Adipocyte (in vitro differentiated cells): Measurements from ENCODE around the gene PTGIR.

Experiments used
- DNase-seq: peaks from one replicate; pipeline ENCODE4 v3.0.0-alpha.2; 2015; ENCODE audit warnings: low read depth
- H3K27me3 ChIP-seq: replicated peaks from 2 replicates; pipeline ENCODE4 v1.7.0; 2013; ENCODE audit warnings: mild to moderate bottlenecking, low read length, moderate library complexity; ENCODE audit not compliant: control insufficient read depth, insufficient read depth
- H3K36me3 ChIP-seq: 2 replicates; pipeline ENCODE4 v1.7.0; 2013; ENCODE audit warnings: low read length, mild to moderate bottlenecking, moderate library complexity; ENCODE audit not compliant: control insufficient read depth, insufficient read depth, severe bottlenecking
- H3K4me1 ChIP-seq: 2 replicates; pipeline ENCODE4 v1.7.0; 2013; ENCODE audit warnings: mild to moderate bottlenecking, low read length, moderate library complexity; ENCODE audit not compliant: control insufficient read depth, insufficient read depth
- H3K4me3 ChIP-seq: 2 replicates; pipeline ENCODE4 v1.7.0; 2013; ENCODE audit warnings: mild to moderate bottlenecking, low read length, moderate library complexity
- H3K9ac ChIP-seq: 2 replicates; pipeline ENCODE4 v1.7.0; 2013; ENCODE audit warnings: mild to moderate bottlenecking, low read length, moderate library complexity
- H3K9me3 ChIP-seq: 2 replicates; pipeline ENCODE4 v1.7.0; 2013; ENCODE audit warnings: mild to moderate bottlenecking, low read length, moderate library complexity; ENCODE audit not compliant: control insufficient read depth

PTGIR gene, protein sequence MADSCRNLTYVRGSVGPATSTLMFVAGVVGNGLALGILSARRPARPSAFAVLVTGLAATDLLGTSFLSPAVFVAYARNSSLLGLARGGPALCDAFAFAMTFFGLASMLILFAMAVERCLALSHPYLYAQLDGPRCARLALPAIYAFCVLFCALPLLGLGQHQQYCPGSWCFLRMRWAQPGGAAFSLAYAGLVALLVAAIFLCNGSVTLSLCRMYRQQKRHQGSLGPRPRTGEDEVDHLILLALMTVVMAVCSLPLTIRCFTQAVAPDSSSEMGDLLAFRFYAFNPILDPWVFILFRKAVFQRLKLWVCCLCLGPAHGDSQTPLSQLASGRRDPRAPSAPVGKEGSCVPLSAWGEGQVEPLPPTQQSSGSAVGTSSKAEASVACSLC

DNA sequence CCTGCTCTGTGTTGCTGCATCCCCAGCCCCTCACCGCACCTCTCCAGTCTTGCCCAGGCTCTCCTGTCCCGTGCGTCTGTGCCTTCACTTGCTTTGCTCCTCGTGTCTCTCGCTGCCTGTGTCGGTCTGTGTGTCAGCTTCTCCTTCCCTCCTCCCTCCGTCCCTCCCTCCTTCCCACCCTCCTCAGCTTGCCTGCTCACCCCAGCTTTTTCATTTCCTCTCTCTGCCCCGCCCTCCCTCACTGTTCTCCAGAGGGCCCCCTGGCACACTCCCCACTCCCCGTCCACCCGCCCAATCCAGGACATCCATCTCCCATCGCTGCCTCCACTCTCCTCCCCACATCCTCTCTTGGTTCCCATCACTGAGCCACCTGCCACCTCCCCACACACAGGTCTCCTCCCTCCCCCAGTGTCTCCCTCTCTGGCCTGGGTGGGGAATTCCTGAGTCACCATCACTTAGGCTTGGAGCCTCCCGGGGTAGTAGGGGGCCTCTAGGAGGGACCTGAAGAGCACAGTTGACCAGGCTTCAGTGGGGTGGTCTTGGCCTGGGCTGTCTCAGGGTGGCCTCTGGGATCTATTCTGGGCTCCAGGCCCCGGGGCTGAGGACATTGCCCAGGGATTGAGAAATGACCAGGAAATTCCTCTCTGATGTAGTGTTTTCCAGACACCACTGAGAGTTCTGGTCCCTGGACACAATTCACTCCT is at the start of gene PTGIR:
Gene PTGIR (minus strand): TSS at position 132 of the 704 bp plus-strand sequence. CDS start 864 bp downstream, outside the sequence.
- no peaks in the 10 kb centered on the region for H3K9me3 ChIP-seq
- no peaks in the 10 kb centered on the region for H3K36me3 ChIP-seq
- DNase-seq: peak; percentile 88
- peak within 1 kb of the TSS; percentile 79 for H3K9ac ChIP-seq
- peak within 1 kb of the TSS; percentile 74 for H3K4me3 ChIP-seq
- H3K4me1 ChIP-seq: peaks cover 32% of the 10 kb centered on the region
- no peaks in the 10 kb centered on the region for H3K27me3 ChIP-seq

DNA sequence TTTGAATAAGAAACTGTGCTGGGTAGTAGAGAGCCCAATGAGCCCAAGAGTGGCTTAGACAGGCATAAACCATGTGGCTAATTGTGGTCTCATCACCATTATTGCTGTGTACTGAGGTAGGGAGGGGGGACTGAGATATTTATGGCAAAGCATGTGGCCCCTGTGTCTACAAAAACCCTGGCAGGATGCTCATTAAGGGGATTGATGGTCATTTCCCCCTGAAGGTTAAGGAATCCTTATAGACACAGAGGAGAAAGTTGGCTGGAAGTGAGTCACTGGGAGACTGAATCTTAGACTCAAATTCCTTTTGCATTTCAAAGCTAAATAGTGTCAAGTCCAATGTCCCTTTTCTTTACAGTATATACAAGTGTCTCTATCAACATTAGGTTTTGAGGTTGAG is 45.9 kb upstream of the PTGIR start:
- DNase-seq: peak; percentile 31
- Histone ChIP-seq H3K4me1 (no peaks in the 10 kb centered on the region), H3K36me3 (peaks cover 21% of the 10 kb centered on the region), H3K9ac (no peak overlapping the region), H3K27me3 (no peaks in the 10 kb centered on the region), H3K4me3 (no peak overlapping the region), H3K9me3 (no peaks in the 10 kb centered on the region)

DNA sequence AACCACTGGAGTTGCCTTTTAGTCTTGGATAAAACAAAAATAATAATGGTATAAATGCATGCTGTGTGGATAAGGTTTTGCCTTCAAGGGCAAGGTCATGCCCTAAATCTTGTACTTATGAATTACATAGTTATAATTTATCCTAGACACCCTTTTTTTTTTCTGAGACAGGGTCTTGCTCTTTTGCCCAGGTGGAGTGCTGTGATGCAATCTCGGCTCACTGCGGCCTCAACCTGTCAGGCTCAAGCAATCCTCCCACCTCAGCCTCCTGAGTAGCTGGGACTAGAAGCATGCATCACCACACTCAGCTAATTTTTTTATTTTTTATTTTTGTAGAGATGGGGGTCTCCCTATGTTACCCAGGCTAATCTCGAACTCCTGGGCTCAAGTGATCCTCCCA is 43.8 kb upstream of the PTGIR start:
- Histone ChIP-seq H3K27me3 (peaks cover 5% of the 10 kb centered on the region), H3K4me3 (no peak overlapping the region), H3K4me1 (no peaks in the 10 kb centered on the region), H3K9me3 (no peaks in the 10 kb centered on the region), H3K36me3 (peaks cover 7% of the 10 kb centered on the region), H3K9ac (no peak overlapping the region)
- no peak for DNase-seq

DNA sequence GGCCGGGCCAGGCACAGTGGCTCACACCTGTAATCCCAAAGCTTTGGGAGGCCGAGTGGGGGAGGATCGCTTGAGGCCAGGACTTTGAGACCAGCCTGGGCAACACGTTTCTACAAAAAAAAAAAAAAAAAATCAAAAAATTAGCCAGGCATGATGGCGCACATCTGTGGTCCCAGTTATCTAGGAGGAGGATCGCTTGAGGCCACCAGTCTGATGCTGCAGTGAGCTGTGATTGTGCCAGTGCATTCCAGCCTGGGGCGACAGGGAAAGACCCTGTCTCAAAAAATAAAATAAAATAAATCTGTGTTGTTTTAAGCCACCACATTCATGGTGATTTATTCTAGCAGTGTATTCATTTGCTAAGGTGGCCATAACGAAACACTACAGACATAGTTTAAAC is 40.2 kb upstream of the PTGIR start:
- peaks cover 5% of the 10 kb centered on the region for H3K27me3 ChIP-seq
- no peaks in the 10 kb centered on the region for H3K36me3 ChIP-seq
- H3K9me3 ChIP-seq: no peaks in the 10 kb centered on the region

DNA sequence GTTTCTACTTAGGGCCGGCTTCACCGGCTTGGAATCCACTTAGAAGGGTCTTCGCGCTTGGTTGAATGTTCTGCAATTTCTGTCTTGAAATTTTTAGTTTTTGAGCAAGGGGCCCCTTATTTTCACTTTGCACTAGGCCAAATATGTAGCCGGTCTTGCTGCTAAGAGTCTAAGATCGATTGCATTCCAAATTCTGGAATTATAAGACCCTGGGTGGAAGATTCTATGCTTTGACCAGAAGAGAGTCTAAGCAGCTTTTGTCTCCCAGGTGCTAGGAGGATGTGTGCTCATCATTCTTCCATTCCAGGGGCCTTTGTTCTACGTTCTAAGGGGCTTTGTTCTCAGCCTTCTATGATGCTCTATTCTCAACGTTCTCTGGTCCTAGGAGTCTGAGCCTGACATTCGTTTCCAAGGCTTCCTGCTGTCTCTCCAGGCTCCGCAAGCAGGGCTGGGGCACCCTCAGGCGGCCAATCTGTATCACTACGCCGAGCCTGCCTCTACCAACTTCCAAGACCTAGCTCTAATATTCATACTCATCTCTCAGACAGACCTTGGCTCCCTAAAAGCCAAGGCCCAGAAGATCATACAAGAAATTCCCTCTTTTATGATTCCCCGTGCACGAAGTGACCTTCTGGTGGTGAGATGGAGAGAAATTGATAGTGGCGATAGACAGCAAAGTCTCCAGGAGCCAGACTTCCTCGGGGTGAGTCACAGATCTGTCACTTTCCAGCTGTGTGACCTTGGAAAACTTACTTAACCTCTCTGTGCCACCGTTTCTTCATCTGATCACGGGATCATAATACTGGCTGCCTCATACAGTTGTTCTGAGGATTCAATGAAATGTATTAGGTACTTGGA is 37.1 kb upstream of the PTGIR start:
- DNase-seq: peak; percentile 96
- Histone ChIP-seq H3K36me3 (no peaks in the 10 kb centered on the region), H3K9ac (peak overlapping the region; percentile 73), H3K27me3 (peaks cover 5% of the 10 kb centered on the region), H3K9me3 (no peaks in the 10 kb centered on the region), H3K4me1 (peaks cover 27% of the 10 kb centered on the region), H3K4me3 (peak overlapping the region; percentile 79)

More for the DNA sequence above, 40.2 kb upstream of the PTGIR start:
- peaks cover 18% of the 10 kb centered on the region for H3K4me1 ChIP-seq
- DNase-seq: no peak
- no peak overlapping the region for H3K4me3 ChIP-seq
- no peak overlapping the region for H3K9ac ChIP-seq

DNA sequence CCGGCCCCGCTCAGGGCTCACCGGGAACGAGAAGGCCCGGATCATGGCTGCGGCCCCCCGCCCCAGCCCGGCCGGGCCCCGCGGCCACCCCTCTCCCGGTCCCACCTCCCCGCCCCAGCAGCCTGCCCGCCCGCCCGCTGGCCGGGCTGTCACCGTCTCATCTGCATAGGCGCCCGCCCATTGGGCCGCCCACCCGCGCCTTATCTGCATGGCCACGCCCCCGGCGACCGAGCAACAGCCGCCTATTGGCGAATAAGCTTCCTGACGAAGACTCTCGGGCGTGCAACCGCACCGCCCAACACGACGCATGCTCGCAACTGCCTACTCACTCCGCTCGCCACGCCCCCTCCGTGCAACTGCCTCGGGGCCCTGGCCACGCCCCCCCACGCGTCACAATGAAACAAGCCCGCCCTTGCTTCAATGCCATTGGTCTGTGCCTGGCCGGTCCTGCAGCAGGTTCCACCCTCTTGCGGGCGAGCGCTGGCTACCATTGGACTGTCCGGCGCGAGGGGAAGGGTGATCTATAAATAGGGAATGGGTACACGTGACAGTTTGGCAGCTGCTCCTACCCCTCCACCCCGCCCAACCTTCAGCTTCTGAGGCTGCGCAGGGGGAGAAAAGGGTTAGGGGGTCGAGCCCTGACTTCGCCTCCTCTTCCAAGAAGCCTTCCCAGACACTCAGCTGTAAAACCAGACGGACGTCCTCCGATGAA is 36.3 kb upstream of the PTGIR start, which contains the start of gene DACT3:
Gene DACT3 (minus strand): TSS at position 163 of the 712 bp plus-strand sequence. CDS start 118 bp downstream, at position 45.
- Histone ChIP-seq H3K4me3 (peak within 1 kb of the TSS; percentile 85), H3K9me3 (no peaks in the 10 kb centered on the region), H3K9ac (peak within 1 kb of the TSS; percentile 79), H3K36me3 (no peaks in the 10 kb centered on the region), H3K4me1 (peaks cover 27% of the 10 kb centered on the region), H3K27me3 (peaks cover 5% of the 10 kb centered on the region)
- DNase-seq: peak; percentile 100

DNA sequence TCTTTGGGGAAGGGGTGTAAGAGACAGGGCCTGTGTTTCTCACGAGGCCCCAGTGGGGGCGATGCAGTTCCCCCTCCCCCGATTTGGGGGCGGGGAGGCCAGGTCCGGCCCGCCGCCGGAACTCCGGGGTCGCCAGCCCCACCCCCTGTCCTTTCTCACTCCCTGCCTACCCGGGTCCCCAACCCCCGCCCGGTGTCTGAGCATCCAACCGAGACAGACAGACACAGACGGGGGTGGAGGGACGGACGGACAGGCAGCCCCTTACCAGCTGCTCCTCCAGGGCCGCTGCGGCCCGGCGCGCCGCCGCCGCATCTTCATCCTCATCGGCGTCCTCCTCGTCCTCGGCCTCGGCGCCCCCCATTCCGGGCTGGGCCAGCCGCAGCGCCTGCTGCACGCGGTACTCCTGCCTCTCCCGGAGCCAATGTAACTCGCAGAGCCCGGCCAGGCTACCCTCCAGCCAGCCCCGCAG is 35.7 kb upstream of the PTGIR start:
- Histone ChIP-seq H3K4me1 (peaks cover 27% of the 10 kb centered on the region), H3K27me3 (peaks cover 5% of the 10 kb centered on the region), H3K4me3 (peak overlapping the region; percentile 85), H3K9ac (peak overlapping the region; percentile 79), H3K9me3 (no peaks in the 10 kb centered on the region), H3K36me3 (no peaks in the 10 kb centered on the region)
- no peak for DNase-seq

DNA sequence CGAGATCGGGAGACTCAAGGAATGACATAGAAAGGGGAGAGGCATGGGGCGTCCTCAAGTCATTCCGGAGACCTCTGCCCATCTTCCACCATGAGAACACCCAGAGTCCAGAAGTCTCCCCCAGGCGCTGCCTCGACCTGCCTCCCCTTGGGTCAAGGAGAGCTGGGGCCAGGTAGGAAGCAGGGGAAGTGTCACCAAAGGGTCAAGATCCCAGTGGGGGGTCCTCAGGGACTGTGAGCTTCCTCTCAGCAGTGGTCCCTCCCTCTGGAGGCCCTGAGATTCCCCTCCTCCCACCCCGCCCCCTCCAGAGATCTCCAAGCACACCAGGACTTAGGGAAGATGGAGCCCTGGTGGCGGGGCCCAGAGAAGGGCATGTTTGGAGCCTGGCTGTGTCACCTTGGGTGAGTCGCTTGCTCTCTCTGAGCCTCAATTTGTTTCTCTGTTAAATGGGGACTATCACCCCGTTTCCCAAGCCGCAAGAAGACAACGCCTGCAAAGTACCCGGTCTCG is 35.2 kb upstream of the PTGIR start:
- DNase-seq: peak; percentile 66
- H3K27me3 ChIP-seq: peaks cover 5% of the 10 kb centered on the region
- peak overlapping the region; percentile 79 for H3K9ac ChIP-seq
- peak overlapping the region; percentile 85 for H3K4me3 ChIP-seq
- H3K36me3 ChIP-seq: no peaks in the 10 kb centered on the region
- no peaks in the 10 kb centered on the region for H3K9me3 ChIP-seq
- H3K4me1 ChIP-seq: peaks cover 27% of the 10 kb centered on the region

DNA sequence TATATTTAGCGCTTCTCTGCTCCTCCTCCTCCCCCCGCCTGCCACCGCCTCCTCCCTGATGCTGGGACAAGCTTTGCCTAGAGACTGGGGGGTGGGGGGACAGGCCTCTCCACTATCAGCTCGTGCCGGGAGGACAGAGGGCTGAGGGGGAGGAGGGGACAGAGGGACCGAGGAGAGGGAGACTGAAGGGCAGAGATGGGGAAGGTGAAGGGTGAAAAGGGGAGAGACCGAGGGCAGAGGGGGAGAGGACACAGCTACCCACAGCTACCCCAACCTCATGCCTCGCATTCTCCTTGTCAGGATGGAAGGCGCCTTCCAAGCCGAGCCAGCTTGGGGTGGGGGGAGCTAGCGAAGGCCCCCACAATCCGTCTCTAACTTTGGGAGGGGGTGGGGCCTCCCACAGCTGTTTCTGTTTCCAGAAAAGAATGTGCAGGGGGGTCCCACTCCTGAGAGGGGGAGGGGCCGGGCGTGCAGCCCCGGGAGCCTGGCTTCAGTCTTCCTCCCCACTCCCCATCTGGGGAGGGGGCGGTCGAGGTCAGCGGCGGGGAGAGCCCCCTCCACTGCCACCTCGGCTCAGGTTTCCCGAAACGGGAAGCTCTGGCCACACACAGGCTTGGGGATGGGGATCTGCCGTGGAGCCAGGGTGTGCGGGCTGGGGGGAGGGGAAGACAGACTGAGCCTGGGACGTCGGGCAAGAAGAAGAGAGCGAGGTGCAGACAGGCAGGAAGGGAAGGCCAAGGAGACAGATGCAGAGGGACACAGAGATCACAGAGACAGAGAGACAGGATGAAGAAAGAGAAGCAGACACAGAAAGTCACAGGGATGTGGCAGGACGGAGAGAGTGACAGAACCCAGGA is 34.5 kb upstream of the PTGIR start:
- H3K27me3 ChIP-seq: peaks cover 4% of the 10 kb centered on the region
- no peaks in the 10 kb centered on the region for H3K9me3 ChIP-seq
- H3K36me3 ChIP-seq: no peaks in the 10 kb centered on the region
- H3K9ac ChIP-seq: peak overlapping the region; percentile 79
- DNase-seq: peak; percentile 51
- H3K4me3 ChIP-seq: peak overlapping the region; percentile 85
- H3K4me1 ChIP-seq: peaks cover 27% of the 10 kb centered on the region
